GM21381 (cell line): Measurements from ENCODE around the gene CYP1B1.
"Not testable (repeated sequence)": the region's sequence is repeated elsewhere in the genome, so short reads cannot be mapped to it uniquely, and the experiment has no call there.

Experiments
- ATAC-seq: cut with Tn5 transposase; IDR thresholded peaks from one replicate; pipeline ENCODE4 v1.9.1; 2021; ENCODE audit warnings: mild to moderate bottlenecking, moderate library complexity; ENCODE audit not compliant: unreplicated experiment

The CYP1B1 gene

DNA sequence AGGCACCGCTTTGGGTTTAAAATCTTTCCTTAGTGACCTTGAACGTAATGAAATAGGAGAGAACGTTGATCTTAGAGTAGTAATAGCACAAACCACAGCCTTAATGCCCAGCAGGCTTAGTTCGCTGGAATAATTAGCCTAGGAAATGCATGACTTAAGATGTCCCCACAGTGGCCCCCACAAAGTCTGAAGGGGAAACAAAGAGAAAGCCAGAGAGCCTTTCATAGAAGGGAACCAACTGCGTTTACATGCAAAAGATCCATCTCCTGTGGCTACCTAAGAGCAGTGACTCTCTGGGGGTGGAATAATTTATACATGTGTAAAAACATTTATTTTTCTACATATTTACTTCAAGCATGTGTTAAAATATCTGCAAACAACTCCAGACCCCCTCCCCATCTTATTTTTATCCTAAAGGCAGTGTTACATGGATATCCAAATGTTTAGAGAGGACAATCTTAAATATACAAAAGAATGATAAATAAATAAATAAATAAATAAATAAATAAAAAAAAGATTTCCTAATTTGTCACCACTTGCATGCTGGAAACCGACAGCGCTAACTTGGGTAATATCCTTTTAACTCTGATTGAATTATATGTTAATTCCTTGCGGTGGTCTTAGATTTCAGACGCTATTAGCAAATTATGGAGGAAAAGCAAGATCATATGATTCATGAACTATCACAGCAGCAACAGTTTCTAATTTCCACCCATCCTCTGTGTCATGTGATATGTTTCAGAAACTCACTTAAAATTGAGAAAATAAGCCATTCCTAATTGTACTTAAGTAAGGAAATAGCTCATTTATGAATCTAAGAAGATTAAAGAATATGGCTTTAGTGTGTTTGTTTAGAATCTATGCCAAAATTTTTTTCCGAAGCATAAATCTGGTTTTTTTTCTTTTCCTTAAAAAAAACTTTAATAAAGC lies 23.4 kb upstream of the CYP1B1 start:
- ATAC-seq = no peak

DNA sequence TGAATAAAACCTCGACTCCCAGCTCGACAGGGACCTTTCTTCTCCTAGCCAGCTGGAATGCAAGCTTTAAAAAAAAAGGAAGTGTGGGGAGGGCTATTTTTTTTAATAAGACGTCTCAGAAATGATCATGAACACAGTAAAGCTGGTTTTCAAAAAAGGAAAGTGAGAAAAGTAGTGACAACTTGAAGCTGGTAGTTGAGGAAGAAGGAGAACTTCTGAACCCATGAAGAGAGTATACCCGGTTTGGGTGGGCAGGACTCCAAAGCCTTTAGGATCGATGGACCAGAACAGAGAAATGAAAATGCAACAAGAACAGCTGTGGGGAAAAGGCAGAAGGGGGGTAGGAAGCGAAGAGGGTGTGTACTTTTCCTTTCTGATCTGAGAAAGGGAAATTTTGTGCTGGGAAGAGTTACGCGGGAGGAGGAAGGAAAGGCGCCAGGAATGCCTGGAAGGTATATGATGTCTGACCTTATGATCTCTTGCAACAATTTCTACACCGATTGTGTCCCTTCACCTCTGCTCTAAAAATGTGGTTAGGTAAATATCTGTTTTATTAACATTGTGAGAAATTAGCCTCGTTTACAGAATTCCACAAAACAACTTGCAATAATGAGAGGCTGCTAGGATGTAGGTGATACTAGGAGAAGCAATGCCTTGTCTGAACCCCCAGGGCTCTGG lies 22.6 kb upstream of the CYP1B1 start:
- no peak for ATAC-seq

GRCh38 chr2:38097988-38098385 lies 22.0 kb upstream of the CYP1B1 start:
- ATAC-seq = no peak

GRCh38 chr2:38097258-38097987 lies 21.5 kb upstream of the CYP1B1 start:
- no peak for ATAC-seq

DNA sequence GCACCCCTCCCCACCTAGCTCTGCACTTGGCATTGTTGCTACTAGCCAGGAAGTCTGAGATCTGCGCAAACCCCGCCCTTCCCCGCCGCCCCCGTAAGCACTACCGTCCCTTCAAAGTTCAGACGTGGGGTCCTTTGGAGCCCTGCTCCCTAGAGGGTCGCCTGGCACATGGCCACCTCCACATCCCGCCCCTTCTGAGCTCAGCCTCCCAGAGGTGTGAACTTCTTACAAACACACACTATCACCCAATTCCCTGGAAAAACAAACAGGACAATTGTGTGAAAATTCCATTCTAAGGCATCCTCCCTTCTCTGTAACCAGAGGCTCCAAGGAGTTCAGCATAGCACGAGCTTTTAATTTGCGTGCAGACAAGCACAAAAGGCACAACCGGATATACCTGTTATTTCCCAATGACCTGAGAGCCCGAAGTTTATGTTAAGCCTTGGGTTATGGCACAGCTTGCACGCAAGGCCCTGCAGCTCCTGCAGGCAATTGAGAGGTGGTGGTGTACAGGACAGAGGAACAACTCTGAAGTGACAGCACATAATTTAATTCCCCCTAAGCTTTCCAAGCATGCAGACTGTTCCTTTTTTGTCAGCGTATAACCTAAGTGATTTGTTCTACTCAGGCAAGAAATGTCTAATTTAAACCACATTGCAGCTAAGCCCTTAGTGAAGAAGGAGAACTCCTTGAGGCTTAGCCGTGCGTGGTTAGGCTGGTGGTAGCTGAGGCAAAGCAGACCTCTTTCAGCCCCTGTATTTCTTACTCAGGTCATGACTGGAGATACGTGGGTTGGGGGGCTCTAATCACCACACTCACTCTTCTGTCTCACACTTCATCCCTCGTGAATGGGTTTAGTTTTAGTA lies 20.3 kb upstream of the CYP1B1 start:
- ATAC-seq = no peak

DNA sequence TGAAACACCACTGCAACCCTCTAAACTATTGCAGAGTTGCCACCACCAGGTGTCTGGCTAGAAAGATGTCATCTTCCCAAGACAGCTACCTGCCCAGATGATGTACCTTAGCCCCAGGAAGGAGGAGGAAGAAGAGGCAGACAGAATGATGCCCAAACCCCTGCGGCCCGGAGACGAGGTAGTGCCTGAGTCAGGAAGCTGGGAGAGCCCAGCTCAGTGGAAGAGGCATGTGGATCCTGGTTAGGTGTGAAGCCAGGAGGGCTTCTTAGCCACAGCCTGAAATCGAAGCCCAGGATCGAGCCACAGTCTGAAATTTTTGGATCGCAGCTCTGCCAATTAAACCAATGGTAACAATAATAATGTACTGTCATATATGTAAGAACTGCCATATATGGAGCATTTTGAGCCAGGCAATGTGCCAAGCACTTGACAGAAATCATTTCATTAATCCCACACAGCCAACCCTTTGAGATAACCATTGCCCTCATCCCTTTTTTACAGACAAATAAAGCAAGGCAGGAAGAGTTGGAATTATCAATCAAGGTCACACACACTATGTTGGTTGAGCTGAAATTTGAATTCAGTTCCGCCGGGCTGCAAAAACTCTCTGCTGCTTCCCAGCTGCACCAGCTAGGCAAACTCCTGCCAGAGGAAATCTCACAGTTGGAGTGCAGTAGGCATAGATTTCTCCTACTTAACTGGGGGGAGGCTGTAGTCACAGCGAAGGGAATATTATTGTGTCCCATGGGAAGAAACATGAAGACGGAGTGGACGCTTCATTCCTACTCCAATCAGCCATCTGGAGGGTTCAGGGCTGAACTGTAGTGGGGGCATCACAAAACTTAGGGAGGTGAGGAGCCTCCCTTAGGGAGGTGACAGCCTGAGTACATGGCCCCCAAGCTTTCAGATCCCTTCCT lies 19.4 kb upstream of the CYP1B1 start:
- no peak for ATAC-seq

DNA sequence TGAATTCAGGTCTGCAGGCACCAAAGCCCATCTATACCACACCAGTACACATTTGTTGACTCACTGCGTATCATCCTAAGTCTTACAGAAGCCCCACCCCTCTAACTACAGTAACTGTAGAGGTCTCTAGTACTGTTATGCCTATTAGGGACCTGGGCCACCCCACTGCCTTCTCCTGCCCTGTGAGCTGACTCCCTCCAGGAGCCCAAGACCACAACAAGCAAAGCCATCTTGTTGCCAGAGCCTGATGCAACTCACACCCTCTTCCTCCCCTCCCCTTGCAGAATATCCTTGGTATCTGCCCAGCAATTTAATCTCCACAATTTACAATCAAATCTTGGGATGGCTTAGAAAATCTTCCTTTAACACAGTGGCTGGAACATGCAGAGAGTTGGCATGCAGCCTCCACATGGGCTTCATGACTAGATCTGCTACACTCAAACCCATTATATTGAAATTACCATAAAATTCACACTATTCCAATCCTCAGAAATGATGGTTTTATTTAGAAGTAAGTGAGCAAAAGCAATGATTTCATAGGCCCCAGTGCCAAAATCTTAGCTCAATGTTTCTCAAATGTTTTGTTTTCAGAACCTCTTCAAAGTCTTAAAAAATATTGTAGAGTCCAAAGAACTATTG lies 17.7 kb upstream of the CYP1B1 start:
- no peak for ATAC-seq

- ATAC-seq = no peak
Observed at GRCh38 chr2:38092196-38092902, 16.4 kb upstream of the CYP1B1 start.

DNA sequence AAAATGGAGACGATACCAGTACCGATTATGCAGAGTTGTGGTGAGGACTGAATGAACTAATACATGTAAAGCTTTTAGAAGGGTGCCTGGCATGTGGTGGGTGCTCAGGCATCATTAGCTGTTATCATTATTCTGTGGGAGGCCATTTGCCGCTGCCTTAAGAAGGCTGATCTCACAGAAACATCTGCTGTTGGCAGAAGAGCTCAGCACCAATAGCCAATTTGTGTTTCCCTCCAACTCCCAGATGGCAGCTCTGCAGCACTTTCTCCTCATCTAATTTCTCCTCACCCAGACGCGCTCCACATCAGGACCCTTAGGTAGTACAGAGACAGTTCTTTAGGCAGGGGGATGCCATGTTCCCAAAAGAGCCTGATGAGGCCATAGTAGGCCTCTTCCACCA lies 15.8 kb upstream of the CYP1B1 start:
- ATAC-seq = no peak

GRCh38 chr2:38090928-38091327 lies 15.0 kb upstream of the CYP1B1 start:
- no peak for ATAC-seq

GRCh38 chr2:38090212-38090611 lies 14.3 kb upstream of the CYP1B1 start:
- not testable (repeated sequence) for ATAC-seq

- not testable (repeated sequence) for ATAC-seq
Observed at GRCh38 chr2:38085998-38086698, 10.2 kb upstream of the CYP1B1 start.

DNA sequence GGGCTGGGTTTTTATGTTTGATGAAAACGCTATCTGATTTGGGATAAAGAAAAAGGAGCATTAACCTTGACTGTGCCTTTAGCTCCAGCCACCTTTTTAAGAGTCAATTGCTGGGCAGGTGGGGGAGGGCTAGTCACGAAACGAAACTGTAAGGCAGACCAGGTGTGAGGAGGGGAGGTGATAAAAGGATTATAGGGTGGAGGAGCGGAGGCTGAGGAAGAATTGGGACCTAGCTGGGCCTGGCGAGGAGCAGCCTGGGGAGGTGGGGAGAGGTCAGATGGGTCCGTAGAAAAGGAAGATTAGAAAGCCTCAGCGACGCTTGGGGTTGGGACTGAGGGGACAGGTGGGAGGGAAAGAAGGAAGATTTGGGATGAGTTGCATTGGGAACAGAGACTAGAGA lies 8.6 kb upstream of the CYP1B1 start:
- ATAC-seq = not testable (repeated sequence)

DNA sequence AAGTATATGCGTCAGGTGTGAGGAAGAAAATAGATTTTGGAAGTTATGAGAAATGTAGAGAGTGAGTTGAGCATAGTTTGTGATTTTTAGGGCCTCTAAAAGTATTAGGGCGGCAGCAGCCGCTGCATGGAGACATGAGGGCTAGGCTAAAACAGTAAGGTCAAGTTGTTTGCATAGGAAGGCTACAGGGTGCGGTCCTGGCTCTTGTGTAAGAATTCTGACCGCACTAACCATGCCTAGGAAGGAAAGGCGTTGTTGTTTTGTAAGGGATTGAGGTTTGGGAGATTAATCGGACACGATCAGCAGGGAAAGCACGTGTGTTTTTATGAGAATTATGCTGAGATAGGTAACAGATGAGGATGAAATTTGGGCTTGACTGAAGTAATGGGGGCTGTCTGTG lies 6.8 kb upstream of the CYP1B1 start:
- ATAC-seq = not testable (repeated sequence)

- ATAC-seq = no peak
Observed at GRCh38 chr2:38080346-38080745, 4.4 kb upstream of the CYP1B1 start.

- no peak for ATAC-seq
Observed at GRCh38 chr2:38079116-38080052, 3.4 kb upstream of the CYP1B1 start.

- no peak for ATAC-seq
Observed at GRCh38 chr2:38077431-38077769, 1.4 kb upstream of the CYP1B1 start.
